GM12878 (cell line): ENCODE data around the gene GINS1. TPM values are rescaled to one million over a fixed set of nuclear protein-coding genes. Genes with fewer than 3 reads are reported as not detected.
A peak's percentile ranks its signal among the peaks of the same experiment; 100 is the strongest.

Source experiments
- ATF7 ChIP-seq: fragments of 450-650 bp; IDR thresholded peaks from 2 replicates; pipeline ENCODE4 v1.6.1; 2016; ENCODE audit warnings: low read depth, mild to moderate bottlenecking
- BCLAF1 ChIP-seq: fragments of 450-650 bp; IDR thresholded peaks from 2 replicates; pipeline ENCODE4 v1.6.1; 2017; ENCODE audit warnings: antibody characterized with exemption, mild to moderate bottlenecking, moderate library complexity
- CHD2 ChIP-seq: IDR thresholded peaks from 2 replicates; pipeline ENCODE4 v1.6.1; 2011; ENCODE audit warnings: low read depth, low read length, improper control_type of control experiment, borderline replicate concordance
- FOS ChIP-seq: IDR thresholded peaks from 3 replicates; pipeline ENCODE4 v1.6.1; 2011; ENCODE audit warnings: borderline replicate concordance; ENCODE audit not compliant: insufficient read length; ENCODE audit errors: extremely low read depth
- IKZF1 ChIP-seq: fragments of 450-650 bp; conservative IDR thresholded peaks from 2 replicates; pipeline ENCODE4 v1.6.1; 2017; ENCODE audit warnings: antibody characterized with exemption, mild to moderate bottlenecking
- IRF5 ChIP-seq: fragments of 450-650 bp; IDR thresholded peaks from 2 replicates; pipeline ENCODE4 v1.6.1; 2017; ENCODE audit warnings: borderline replicate concordance
- LARP7 ChIP-seq: fragments of 450-650 bp; IDR thresholded peaks from 2 replicates; pipeline ENCODE4 v1.6.1; 2017; ENCODE audit warnings: mild to moderate bottlenecking
- MYC ChIP-seq: IDR thresholded peaks from 2 replicates; pipeline ENCODE4 v1.6.1; 2011; ENCODE audit warnings: mild to moderate bottlenecking, low read length, moderate library complexity, inconsistent platforms; ENCODE audit not compliant: insufficient read depth, insufficient replicate concordance, insufficient read length, severe bottlenecking
- NFIC ChIP-seq: IDR thresholded peaks from 2 replicates; pipeline ENCODE4 v1.6.1; 2012; ENCODE audit warnings: low read depth, mild to moderate bottlenecking, inconsistent platforms, low read length, moderate library complexity
- POLR2AphosphoS5 ChIP-seq: IDR thresholded peaks from 2 replicates; pipeline ENCODE4 v1.6.1; 2011; ENCODE audit warnings: mild to moderate bottlenecking, low read length, inconsistent platforms
- RELB ChIP-seq: fragments of 450-650 bp; IDR thresholded peaks from 2 replicates; pipeline ENCODE4 v1.6.1; 2017; ENCODE audit warnings: low read depth, mild to moderate bottlenecking, moderate library complexity
- SMAD1 ChIP-seq: fragments of 450-650 bp; IDR thresholded peaks from 2 replicates; pipeline ENCODE4 v1.6.1; 2018; ENCODE audit warnings: mild to moderate bottlenecking, low read depth; ENCODE audit not compliant: partially characterized antibody
- TCF12 ChIP-seq: IDR thresholded peaks from 2 replicates; pipeline ENCODE4 v1.6.1; 2011; ENCODE audit warnings: low read depth, mild to moderate bottlenecking, low read length
- ZBTB33 ChIP-seq: fragments of 450-650 bp; IDR thresholded peaks from 2 replicates; pipeline ENCODE4 v1.6.1; 2017; ENCODE audit warnings: mild to moderate bottlenecking
- ZNF592 ChIP-seq: fragments of 450-650 bp; IDR thresholded peaks from 2 replicates; pipeline ENCODE4 v1.6.1; 2017; ENCODE audit warnings: mild to moderate bottlenecking, moderate library complexity
- ZSCAN29 ChIP-seq: fragments of 450-650 bp; IDR thresholded peaks from 2 replicates; pipeline ENCODE4 v1.6.1; 2017; ENCODE audit warnings: mild to moderate bottlenecking, moderate library complexity
- polyA plus RNA-seq, 11 experiments: library from polyadenylated mRNA; depleted of rRNA in 4 of 11; unstranded in 6 of 11; stranded (reverse) in 5 of 11; fragments of >200 nt; fragmentation: Nextera tagmentation in 4 of 11; fragmentation: Illumina TruSeq in 1 of 11; extraction: Ambion mirVana in 4 of 11; extraction: Trizol in 1 of 11; gene quantifications; 1 replicate in 1 of 11; 2 replicates in 10 of 11; pipeline versions ENCODE4 v1.2.1 to v1.2.3, GENCODE V29; 2011 to 2016; ENCODE audit warnings: inconsistent platforms in 2 of 11, missing spikeins in 2 of 11, low read depth in 1 of 11
- total RNA-seq, 4 experiments: library from RNA; depleted of rRNA in 3 of 4; stranded (reverse); fragments of >200 nt in 3 of 4; fragmentation: Illumina TruSeq in 1 of 4; extraction: Trizol in 1 of 4; gene quantifications; 2 replicates each; pipeline versions ENCODE4 v1.2.1 to v1.2.3, GENCODE V29; 2013 to 2021

GINS1 gene
- total and polyA plus RNA-seq, 10 of the 15 experiments (the other 5 are each of a cell fraction or from before 2014, with no cell fraction given), result 13.0 to 44.6 (median 30.3) TPM

- TF ChIP-seq NFIC (no peak), FOS (no peak), IKZF1 (peak; percentile 68), BCLAF1 (no peak), ZNF592 (no peak), ZSCAN29 (no peak), SMAD1 (no peak), LARP7 (peak; percentile 95; the same call in 1 of the 2 replicates), ATF7 (no peak), ZBTB33 (no peak), POLR2AphosphoS5 (peak; percentile 91), RELB (peak; percentile 51; the same call in 1 of the 2 replicates), IRF5 (no peak), MYC (no peak), TCF12 (peak; percentile 85), CHD2 (no peak)
Measured at GRCh38 chr20:25390538-25391528, 16.6 kb upstream of the GINS1 start, which contains the start of gene ABHD12 (continued).
